ENCODE measurements around the gene DDX1.

DNA sequence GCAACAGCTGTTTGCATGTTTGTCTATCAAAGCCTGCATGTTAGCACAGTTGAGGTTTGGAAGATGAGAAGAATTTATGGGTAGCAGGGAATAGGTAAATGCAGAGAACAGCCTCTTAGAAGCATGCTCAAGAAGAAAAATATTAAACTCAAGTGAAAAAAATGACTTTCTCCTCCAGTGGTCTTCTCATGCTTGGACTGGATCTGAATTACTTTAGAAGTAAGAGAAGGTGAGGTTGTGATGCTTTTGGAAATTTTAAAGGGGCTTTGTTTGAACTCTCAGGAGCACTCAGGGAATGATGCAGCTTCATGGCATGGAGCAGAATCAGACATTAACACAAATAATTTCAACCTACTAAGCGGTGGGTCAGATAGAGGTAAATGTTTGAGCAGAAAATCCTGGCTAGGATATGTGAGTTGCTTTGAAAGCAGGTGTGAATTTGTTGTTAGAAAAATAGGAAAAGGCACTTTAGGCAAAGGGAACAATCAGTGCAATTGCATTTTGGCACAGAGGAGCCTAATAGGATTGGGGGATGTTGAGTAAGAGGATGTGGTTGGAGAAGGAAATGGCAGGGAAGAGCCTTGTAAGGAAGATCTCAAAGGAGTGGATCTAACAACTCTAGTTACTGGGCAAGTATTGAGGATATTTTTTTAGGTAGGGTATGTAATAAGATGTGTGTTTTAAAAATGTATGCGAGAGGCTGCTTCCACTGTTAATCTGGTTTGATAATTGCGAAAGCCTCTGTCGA, 76.3 kb downstream of the DDX1 start:
- TF ChIP-seq, protein P1, sequence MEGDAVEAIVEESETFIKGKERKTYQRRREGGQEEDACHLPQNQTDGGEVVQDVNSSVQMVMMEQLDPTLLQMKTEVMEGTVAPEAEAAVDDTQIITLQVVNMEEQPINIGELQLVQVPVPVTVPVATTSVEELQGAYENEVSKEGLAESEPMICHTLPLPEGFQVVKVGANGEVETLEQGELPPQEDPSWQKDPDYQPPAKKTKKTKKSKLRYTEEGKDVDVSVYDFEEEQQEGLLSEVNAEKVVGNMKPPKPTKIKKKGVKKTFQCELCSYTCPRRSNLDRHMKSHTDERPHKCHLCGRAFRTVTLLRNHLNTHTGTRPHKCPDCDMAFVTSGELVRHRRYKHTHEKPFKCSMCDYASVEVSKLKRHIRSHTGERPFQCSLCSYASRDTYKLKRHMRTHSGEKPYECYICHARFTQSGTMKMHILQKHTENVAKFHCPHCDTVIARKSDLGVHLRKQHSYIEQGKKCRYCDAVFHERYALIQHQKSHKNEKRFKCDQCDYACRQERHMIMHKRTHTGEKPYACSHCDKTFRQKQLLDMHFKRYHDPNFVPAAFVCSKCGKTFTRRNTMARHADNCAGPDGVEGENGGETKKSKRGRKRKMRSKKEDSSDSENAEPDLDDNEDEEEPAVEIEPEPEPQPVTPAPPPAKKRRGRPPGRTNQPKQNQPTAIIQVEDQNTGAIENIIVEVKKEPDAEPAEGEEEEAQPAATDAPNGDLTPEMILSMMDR (IDR thresholded peaks at IDR 0.05), result no peak
- no peak for TF ChIP-seq POLR2A (IDR thresholded peaks at IDR 0.05)

All from heart left ventricle (tissue), 13 donors.